Measurements from ENCODE around the gene TMPRSS3.

GRCh38 chr21:42343101-42343500 is 52.8 kb downstream of the TMPRSS3 start:
- TF ChIP-seq CTCF (conservative IDR thresholded peaks at IDR 0.05) (no peak), EZH2 (IDR thresholded peaks at IDR 0.05; ENCODE audit: low read depth) (no peak)

All from PC-9 (cell line).